ENCODE measurements around the gene RNF7. TPM values are rescaled to one million over a fixed set of nuclear protein-coding genes. Genes with fewer than 3 reads are reported as not detected.

The RNF7 gene
- total and polyA plus RNA-seq, 4 donors: 11.7 to 71.6 (median 28.9) TPM

GRCh38 chr3:141779667-141780066 lies 41.6 kb downstream of the RNF7 start:
- Histone ChIP-seq H3K36me3 (ENCODE audit: control insufficient read depth in 4 of 4, insufficient read depth in 3 of 4, low read depth in 1 of 4, low read length in 3 of 4) (no peaks in the 10 kb centered on the region), H3K4me3 (ENCODE audit: low read depth in 1 of 3, low read length in 3 of 3) (no peak overlapping the region), H3K27ac (ENCODE audit: low read depth in 1 of 2, low read length in 2 of 2) (no peak overlapping the region), H3K9me3 (ENCODE audit: control insufficient read depth in 4 of 4, low read length in 3 of 4) (no peaks in the 10 kb centered on the region), H3K4me1 (ENCODE audit: control insufficient read depth in 4 of 4, insufficient read depth in 4 of 4, low read length in 3 of 4) (no peaks in the 10 kb centered on the region), H3K27me3 (ENCODE audit: control insufficient read depth in 4 of 4, insufficient read depth in 4 of 4, low read length in 3 of 4) (no peaks in the 10 kb centered on the region), H3K9ac (ENCODE audit: low read depth in 1 of 2, low read length in 2 of 2) (no peak overlapping the region)
- 100% methylated on average over 1 of the region's 1 CpG for WGBS
- no peak for DNase-seq (ENCODE audit: low spot score)
- TF ChIP-seq FOXA2 (IDR thresholded peaks at IDR 0.05) (no peak), NR2F2 (IDR thresholded peaks at IDR 0.05) (no peak), REST (IDR thresholded peaks at IDR 0.05) (no peak), HNF4A (conservative IDR thresholded peaks at IDR 0.05) (no peak), SP1 (IDR thresholded peaks at IDR 0.05) (no peak), ATF3 (IDR thresholded peaks at IDR 0.05) (no peak), HNF4G (IDR thresholded peaks at IDR 0.05) (no peak), TAF1 (conservative IDR thresholded peaks at IDR 0.05) (no peak), ZBTB33 (IDR thresholded peaks at IDR 0.05) (no peak), MAX (IDR thresholded peaks at IDR 0.05) (no peak), EGR1 (IDR thresholded peaks at IDR 0.05; ENCODE audit: low read depth in 2 of 2) (no peak), CTCF (IDR thresholded peaks at IDR 0.05; ENCODE audit: low read depth, low read length, missing input control) (no peak), RAD21 (IDR thresholded peaks at IDR 0.05) (no peak), RXRA (IDR thresholded peaks at IDR 0.05) (no peak), YY1 (IDR thresholded peaks at IDR 0.05) (no peak), FOXA1 (IDR thresholded peaks at IDR 0.05) (no peak), JUND (IDR thresholded peaks at IDR 0.05) (no peak), GABPA (IDR thresholded peaks at IDR 0.05 in 1 of 2, conservative IDR thresholded peaks at IDR 0.05 in 1 of 2) (no peak)
